SKM-1 (cell line): ENCODE data around the gene PDP2.
"Not testable (repeated sequence)": the region's sequence is repeated elsewhere in the genome, so short reads cannot be mapped to it uniquely, and the experiment has no call there.

Source experiments
- DNase-seq: peaks from one replicate; lab custom pipeline; 2025; ENCODE audit not compliant: unreplicated experiment; lab: John Stamatoyannopoulos, UW

Gene PDP2

DNA sequence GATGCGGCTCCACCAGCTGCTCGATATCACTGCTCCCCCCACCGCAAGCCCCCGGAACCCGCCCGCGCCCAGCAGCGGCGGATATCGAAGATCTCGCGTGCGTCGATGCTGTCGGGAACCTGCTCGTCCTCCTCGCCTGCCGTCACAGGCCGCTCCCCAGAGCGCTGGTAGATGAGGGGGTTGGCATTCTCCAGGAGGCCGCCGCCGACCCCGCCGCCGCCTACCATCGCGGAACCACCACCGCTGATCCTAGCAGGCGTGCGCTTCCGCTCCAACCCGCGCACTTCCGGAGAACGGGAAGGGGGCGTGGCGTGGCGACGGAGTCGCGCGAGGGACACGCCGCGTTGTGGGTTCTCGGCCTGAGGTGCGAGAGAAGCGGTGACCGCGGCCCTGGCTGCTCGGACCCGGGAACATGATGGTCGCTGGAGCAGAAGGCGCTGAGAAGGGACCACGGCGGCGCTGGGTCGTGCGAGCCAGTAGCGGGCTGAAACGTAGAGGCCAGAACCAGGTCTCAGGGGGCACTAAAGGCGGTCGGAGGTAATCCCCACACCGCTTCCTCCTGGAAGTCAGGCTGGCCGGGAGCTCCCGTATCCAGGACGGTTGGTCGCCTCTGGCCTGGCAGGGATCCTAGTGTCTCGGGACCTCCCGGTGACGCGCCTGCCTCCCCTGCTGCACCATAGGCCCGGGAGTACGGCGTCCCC, 54.0 kb downstream of the PDP2 start, which contains the start of gene CIAO2B:
CIAO2B (minus strand) TSS at position 265 of the 701 bp plus-strand sequence; CDS start at position 227, 38 bp downstream.
- peak; percentile 36 for DNase-seq

DNA sequence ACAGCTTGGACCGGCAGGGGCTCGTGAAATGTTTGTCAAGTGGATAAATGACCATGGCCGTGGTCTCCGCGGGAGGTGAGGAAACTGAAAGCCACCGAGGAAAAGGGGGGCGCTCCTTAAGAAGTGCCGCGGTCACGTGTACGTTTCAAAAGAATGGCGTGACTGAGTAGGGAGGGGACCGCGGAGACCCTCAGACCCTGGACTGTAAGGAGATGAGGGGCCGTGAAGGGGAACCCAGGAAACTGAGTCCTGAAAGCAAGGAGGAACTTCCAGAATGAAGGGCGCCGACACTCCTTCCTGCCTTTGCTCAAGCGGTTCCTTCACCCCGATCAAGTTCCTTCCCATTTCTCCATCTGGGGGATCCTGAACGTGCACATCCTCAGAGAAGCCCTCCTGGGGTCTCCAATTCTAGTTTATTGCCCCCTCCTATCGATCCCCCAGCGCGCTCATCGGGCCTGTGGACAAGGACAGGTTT, 54.6 kb downstream of the PDP2 start:
- DNase-seq = not testable (repeated sequence)

DNA sequence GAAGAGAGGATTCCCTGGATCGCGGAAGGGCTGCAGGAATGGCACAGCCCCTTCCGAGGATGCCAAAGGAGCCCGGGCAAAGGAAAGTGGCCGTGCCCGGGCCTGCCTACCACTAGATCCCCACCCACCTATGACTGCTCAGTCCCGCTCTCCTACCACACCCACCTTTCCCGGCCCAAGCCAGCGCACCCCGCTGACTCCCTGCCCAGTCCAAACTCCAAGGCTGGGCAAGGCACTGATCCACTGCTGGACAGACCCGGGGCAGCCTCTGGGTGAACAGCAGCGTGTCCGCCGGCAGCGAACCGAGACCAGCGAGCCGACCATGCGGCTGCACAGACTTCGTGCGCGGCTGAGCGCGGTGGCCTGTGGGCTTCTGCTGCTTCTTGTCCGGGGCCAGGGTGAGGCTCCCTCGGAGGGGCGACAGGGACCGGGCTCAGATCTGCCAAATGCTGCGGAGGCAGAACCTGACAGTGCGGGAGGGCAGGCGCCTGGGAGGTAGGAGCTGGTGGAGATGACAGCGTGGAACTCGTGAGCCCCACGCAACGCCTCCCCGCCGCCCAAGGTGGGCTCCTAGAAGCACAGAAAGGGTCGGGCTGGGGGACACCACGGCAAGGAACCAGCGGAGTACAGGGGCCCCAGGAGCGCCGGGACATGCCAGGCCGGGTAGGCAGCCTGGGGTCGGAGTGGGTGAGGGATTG, 55.1 kb downstream of the PDP2 start, which contains the start of gene CES2:
CES2 (plus strand) TSS at position 203 of the 698 bp plus-strand sequence; CDS start at position 323, 120 bp downstream.
- DNase-seq = no peak

DNA sequence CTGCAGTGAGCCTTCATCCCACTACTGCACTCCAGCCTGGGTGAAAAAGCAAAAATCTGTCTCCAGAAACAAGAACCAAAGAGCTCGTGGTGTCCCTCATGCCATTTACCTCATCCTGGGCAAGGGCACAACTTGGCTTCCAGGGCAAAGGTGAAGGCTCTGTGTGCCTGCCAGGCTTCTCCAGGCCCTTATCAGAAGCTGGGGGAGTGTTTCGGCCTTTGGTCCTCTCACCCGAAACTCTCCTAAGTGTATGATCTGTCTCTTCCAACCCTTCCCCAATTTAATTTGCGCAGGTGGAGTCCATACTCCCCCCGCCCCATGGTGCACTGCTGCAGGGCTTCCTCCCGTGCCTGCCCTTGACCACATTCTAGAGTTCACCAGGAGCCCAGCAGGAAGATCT, 56.1 kb downstream of the PDP2 start:
- no peak for DNase-seq

DNA sequence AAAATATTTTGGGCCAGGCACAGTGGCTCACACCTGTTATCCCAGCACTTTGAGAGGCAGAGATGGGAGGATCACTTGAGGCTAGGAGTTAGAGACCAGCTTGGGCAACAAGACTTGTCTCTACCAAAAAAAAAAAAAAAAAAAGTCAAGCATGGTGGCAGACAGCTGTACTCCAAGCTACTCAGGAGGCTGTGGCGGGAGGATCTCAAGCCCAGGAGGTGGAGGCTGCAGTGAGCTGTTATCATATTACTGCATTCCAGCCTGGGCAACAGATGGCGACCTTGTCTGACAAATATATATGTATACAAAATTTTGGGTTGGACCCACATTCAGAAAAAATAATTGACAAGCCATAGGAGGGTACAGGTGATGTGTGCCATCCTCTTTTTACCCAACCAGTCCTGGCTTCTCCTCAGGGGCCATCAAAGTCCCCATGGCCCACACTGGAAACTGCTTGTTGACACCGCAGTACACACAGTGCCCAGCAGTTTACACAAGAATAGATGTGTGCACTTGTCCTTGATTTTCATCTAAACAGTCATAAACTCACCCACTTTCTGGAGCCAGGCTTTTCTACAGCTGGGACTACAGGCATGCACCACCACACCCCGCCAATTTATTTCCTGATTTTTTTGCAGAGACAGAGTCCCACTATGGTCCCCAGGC, 56.7 kb downstream of the PDP2 start:
- DNase-seq = no peak

DNA sequence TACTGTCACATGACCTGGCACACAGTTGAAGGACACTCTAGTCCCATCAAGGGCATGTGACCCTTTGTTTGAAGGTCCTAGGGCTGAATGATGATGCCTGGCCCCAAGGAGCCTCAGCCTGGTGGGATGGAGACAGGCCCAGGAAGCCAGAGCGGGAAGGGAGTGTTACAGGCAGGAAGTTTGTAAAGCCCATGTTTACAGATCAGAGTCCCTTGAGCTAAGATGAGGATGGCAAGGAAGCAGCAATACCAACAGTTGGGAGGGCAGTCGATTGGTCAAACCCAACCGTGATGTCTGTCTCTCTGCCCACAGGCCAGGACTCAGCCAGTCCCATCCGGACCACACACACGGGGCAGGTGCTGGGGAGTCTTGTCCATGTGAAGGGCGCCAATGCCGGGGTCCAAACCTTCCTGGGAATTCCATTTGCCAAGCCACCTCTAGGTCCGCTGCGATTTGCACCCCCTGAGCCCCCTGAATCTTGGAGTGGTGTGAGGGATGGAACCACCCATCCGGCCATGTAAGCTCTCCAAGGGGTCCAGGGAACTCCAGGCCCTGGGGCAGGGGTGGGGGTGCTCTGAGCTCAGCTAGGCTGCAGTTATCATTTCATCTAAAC, 57.5 kb downstream of the PDP2 start:
- no peak for DNase-seq

DNA sequence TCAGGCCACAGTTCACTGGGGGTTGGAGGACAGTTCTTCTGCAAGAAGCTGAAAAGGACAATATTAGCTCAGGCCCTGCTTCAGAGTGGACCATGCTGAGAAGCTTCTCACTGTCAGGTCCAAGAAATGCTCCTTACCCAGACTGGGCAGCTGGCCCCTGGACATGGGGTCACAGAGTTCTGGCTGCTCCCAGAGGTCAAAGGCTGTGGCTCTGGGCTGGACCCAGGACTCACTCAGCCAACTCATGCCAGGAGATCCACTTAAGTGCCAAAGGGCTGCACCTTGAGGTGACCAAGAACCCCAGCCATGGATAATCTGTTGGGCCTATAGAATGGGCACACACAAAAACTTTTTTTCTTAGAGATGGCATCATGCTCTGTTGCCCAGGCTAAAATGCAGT, 59.1 kb downstream of the PDP2 start:
- DNase-seq = no peak

DNA sequence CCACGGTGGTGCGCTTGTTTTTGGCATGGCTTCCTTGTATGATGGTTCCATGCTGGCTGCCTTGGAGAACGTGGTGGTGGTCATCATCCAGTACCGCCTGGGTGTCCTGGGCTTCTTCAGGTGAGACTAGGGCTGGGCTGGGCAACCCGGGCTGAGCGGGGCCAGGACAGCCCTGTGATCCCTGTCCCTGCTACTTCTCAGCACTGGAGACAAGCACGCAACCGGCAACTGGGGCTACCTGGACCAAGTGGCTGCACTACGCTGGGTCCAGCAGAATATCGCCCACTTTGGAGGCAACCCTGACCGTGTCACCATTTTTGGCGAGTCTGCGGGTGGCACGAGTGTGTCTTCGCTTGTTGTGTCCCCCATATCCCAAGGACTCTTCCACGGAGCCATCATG, 59.9 kb downstream of the PDP2 start:
- no peak for DNase-seq
